ENCODE data around the gene SH3GL1.

The SH3GL1 gene

DNA sequence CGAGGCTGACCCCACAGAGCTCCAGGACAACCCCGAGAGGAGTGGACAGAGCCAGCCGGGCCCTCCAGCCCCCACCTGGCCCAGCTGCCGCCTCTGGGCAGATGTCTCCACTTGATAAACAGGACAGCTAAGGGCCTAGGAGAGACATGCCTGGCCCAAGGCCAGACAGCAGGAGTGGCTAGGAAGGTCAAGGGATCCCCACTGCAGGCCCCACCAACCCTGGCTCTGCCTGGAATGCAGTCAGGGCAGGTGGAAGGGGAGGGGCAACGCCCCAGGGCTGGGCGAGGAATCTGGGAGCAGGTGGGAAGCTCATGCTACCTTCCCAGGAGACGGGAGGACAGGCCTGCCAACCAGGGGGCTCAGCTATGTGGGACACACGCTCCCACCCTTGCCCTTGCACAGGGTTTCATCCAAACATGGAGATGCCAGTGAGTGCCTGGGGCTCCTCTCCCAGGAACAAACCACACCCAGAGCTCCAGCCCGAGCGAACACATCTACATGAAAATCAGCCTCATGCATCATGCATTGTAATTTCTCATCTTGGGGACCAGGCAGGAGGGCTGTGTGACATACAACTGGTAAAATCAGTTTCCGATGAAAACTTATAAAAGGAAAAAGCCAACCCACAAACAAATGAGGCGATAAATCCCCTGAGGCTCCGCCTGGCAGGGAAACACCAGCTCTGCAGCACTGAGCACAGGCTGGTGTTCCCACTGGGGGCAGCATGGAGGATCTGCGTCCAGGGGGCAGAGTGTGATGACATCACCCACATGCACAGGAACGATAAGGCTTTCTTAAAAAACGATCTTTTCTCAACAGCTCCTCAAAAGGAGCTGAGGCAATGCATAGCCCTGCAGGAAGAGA is 25.0 kb downstream of the SH3GL1 start:
- no peak for DNase-seq

DNA sequence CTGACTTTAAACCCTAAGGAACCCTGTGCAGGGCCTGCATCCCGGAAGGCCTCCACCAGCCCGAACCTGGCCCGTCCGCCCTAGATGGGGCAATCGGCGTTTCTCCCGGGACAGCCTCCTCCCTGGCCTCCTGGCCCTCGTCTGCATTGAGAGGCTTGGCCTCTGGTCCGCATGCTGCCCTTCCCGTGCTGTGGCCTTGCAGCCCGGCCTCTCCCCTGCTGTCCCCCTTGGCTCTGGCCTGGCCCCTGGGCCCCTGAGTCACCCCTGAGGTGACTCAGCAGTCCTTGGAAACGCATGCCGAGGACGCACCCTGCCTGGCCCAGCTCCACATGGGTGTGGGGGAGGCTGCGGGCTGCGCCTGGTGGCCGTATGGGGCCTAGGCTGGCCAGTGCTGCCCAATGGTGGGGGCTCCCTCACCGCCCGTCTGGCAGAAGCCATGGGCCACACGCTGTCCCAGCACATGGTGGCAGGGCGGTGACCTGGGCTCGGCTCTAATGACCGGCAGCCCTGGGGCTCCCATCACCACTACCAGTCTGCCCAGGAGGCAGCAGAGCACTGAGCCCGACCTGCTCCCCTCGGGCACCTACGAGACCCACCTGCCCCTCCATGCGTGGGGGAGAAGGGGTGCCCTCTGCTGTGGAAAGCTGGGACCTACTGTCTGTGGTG is 25.7 kb downstream of the SH3GL1 start:
- no peak for DNase-seq

DNA sequence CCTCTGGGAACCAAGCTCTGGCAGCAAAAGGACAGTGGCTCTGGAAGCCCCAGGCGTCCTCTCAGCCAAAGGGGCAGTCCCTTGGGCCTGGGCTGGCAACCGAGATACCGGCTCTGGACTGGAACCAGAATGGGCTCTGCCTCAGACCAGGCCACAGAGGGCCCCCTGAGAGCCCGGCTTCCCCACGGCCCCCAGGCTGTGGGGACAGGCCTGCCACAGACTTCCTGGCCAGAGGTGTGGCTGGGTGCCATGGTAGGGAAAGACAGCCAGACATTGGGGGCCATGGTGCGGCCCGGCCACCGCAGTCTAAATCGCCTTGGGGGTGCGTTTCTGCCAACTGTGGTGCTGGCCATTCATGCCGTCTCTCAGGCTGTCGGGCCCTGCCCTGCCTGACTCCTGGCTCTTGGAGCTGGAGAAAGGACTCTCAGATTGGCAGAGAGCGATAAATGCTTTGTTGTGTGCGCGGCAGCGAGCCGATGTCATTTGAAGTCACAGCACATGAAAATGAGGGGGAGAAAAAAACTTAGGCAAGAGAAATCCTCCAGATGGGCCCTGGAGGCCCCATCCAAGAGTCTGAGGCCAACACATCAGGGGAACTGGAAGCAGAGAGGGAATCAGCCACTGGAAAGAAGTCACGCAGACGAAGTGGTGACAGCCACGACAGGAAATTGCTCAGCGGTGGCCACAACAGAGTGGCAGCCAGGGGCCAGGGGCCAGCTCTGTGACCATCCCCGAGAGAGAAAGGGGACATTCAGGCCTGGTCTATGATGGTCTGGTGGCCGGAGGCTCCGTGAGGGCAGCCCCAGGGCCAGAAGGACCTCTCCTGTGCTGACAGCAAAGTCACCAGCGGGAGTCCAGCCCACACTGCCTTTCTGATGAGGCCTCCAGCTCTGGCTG is 26.5 kb downstream of the SH3GL1 start:
- no peak for DNase-seq

DNA sequence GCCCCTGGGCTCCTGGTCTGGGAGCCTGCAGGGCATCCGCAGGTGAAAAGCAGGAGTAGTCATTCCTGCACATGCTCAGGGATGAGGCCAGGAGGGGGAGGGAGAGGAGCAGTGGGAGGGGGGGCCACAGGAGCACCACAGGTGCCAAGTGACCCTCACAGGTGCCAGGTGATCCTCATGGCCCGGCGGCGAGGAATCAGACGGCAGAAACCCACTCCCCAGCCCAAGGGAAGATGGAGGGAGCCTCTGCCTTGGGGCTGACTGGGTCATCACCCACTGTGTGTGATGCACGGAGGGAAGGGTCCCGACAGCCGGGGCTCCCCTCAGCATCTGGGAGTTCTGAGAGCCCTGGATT is 27.4 kb downstream of the SH3GL1 start:
- no peak for DNase-seq

DNA sequence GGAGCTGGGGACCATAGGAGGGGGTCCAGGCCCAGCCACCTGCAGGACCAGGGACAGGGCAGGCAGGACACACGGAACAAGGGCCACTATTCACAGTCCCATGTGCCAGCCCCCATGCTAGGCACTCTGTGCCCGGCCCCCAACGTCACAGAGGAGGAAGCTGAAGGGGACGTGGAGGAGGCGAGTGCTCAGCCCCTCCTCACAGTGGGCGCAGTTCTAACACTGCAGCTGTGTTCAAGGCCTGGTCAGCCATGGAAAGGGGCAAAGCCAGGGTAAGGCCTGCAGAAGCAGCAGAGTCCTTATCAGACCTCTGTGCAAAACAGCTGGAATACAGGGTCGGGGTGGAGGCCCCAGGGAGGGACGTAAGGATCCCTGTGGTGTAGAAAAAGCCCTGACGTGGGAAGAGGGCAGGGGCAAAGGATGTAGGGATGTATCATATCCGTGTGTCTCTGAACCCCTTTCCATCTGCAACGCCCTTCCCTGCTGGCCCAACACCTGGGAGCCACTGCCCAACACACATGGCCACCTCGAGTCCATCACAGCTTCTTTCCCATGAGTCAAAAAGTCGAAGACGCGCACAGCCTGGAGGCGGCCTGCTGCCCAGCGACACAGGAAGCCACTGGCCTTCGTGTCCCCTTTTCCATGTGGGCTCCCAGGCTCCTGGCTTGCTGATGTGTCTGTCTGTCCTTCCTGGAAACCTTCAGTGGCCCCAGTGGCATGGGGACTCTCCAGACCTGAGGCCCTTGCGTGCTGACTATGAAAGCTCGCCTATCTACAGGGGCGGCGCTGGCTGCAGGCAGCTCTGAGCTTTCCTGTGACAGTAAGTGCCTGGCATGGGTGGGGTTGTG is 28.0 kb downstream of the SH3GL1 start:
- DNase-seq: no peak

DNA sequence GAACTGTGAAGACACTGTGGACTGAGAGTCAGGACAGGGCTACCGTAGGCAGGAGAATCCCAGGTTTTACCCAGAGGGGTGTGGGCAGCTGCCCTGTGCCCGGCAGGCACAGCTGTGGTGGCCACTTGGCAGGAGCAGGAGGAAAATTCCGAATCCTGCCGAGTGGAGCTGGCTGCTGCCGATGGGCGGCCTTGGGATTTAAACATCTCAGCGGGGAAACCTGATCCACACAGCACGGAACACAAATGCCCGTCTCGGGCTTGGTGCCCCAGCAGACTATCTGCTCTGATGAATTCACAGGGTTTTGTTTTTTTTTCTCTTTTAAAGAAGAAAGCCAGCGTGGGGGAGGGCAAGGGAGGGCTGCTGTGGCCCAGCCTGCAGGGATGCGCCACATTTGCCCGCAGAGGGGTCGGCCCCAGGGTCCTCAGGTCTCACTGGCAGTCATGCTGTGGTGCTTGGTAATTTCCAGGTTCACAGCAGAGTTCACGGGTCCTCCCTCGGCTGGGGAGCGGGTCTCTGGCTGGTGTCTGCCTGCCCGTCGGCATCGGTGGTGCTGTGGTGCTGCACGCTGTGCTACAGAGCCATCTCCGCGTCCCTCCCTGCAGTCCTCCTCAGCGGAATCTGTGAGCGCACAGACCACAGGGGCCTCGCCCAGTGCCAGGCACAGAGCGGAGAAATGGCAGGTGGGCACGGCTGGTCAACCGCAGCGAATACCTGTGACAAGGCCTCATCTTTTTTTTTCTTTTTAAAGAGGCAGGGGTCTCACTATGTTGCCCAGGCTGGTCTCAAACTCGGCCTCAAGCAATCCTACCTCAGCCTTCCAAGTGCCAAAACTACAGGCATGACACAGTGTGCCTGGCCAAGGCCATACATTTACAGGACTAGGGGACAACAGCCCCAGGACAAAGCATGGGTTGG is 28.8 kb downstream of the SH3GL1 start:
- no peak for DNase-seq

DNA sequence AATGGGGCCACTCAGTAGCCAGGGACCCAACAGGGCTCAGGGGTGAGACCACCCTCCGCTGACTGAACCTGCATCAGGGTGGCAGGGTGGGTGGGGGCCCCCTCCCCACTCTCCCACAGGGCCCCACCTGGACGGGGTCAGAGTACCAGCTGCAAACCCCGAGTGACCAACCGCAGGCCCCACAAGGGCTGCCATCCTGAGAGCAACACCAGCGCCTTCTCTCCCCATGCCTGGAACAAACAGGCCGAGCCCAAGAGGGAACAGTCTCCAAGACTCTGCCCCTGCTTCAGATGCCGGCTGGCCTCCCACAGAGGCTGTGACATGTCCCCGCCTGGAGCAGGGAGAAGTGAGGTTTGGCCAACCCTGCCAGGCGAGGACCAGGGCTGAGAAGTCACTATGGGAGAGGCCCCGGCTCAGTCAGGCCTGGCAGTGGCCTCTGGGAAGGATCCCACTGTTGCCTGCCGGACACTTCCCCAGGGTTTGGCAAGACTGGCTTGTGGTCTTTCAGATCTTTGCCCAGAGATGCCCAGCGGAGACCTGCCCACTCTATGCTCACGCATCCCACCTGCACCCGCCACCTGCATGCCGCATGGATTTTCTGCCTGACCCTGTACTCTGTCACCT is 29.8 kb downstream of the SH3GL1 start:
- DNase-seq: no peak

DNA sequence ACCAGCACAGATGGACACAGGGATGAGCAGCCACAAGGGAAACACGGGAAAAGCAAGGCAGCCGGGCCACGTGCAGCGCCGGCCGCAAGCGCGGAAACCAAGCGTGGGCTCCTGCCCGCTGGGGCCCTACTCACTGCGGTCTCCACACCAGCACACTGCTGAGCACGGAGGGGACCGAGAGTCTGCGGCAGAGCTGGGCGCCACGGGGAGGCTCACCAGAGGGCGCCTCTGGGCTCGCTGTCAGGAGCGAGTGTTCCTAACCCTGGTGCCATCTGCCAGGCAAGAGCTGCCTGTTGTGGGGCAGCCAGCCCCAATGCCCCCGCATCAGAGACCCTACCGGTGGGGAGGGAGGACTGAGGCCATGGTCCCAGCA is 30.5 kb downstream of the SH3GL1 start:
- DNase-seq: peak; percentile 80

DNA sequence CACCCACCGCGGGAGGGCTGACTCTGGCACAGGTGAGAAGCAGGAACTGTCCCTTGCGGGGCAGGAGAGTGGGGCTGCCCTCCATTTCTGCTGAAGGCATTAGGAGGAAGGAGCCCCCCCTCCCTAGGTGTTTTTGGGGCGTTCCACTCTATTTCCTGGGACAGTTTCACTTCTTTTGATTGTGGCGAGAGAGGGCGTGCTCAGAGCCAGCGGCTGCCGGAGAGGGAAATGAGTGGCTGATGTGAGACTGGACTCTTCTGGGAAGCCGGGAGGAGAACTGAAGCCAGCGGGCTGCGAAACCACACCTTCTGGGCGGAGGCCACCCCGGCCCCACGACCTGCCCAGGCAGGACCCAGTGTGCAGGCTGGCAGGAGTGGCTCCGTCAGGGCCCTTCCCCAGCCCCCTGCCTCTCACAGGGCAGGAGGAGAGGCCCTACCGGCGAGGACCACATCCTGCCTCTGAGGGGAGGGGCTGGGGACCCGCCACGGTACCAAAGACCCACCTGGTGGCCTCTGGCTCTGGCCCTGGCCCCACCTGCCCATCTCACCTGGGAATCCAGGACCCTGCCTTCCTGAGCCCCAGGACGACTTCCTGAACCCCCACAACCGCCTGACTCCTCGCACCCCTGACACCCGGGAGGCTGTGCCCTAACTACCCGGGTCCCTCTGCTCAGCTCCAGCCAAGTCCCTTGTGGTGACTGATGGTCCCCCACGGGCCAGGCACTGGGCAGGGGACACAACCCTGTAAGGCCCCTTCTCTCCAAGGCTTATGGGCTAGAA is 31.0 kb downstream of the SH3GL1 start:
- peak; percentile 83 for DNase-seq

DNA sequence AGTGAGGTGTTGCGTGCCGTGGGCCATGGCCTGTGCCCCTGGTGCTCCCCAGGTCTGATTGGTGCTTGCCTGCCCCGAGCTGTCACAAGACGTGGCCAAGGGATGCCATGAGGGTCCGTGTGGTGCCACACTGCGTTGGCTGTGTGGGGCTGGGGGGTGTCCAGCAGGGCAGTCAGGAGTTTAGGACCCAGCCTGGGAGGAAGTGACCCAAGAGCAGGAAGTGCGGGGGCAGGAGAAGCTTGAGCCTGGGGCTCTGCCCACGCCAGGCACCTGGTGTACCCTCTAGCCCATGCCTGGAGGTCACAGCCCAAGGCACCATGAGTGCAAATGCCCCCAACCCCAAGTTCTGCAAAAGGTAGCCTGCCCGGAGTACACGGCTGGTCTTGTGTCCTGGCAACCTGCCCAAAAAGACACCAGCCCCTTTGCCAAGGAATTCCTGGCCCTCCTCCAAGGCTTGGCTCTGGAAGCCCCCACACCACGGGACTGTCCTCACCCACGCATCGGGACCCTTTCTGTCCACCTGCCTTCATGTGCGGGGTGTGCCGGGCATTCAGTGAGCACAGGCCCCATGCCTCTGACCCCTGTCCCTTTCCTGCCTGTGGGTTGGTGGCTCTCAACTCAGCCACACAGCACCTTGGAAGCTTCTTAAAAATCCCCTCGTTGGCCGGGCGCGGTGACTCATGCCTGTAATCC is 32.1 kb downstream of the SH3GL1 start:
- DNase-seq: no peak

DNA sequence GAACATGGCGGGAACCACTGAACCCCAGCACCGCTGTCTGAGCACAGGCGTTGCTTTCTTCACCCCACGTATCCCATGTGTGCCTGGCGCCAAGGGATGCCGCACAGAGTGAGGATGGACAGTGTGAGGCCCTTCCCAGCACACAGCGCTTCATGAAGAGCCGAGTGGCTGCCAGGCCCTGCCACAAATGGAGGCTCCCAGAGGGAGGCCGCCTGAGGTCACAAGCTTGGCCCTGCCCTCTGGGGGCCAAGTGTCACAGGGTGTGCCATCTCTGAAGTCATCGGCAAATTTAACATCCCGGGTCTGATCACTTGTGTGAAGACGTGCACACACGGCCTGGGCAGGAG is 32.6 kb downstream of the SH3GL1 start:
- no peak for DNase-seq

DNA sequence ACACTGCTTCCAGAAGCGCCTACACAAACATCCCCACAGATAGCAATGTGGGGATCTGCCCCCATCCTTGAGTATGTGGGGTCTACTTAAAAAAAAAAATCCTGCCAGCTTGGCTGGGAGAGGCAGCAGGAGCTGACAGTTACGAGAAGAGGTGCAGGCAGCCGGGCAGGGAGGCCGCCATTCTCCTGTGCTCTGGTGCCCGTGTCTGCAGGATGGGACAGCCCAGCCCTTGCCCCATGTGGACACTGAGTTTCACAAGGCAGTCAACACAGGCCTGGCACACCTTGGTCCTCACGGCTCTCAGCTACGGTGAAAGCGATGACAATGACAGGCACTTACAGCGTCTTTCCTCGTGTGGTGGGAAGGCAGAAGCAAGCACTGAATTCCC is 33.0 kb downstream of the SH3GL1 start:
- no peak for DNase-seq

DNA sequence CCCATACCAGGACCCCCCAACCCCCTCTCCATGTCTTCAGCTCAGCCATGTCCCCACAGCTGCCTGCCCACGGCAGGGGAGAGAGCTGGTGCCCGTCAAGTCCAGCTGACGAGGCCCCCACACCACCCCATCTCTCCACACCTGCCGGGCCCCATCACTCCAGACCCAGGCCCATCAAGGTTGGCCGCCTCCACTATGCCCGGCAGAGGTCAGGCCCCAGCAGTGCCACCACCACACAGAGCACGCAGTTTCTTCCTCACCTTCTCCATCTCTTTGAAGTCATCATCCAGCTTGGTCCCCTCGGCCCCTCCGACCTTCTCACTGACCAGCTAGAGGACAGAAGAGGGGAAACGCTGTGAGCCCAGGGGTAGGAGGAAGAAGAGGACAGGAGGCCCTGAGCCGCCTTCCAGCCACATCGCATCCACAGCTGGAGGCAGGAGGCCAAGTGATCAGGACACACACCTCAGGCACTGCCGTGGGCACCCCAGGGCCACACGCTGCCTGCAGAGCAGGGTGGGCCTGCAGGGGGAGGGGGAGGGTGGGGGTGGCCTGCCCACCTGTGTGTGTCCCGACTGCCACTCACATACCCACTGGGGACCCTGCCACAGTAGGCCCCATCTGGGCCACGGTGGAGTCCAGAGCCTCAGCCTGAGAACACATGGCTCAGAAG is 33.5 kb downstream of the SH3GL1 start:
- no peak for DNase-seq

DNA sequence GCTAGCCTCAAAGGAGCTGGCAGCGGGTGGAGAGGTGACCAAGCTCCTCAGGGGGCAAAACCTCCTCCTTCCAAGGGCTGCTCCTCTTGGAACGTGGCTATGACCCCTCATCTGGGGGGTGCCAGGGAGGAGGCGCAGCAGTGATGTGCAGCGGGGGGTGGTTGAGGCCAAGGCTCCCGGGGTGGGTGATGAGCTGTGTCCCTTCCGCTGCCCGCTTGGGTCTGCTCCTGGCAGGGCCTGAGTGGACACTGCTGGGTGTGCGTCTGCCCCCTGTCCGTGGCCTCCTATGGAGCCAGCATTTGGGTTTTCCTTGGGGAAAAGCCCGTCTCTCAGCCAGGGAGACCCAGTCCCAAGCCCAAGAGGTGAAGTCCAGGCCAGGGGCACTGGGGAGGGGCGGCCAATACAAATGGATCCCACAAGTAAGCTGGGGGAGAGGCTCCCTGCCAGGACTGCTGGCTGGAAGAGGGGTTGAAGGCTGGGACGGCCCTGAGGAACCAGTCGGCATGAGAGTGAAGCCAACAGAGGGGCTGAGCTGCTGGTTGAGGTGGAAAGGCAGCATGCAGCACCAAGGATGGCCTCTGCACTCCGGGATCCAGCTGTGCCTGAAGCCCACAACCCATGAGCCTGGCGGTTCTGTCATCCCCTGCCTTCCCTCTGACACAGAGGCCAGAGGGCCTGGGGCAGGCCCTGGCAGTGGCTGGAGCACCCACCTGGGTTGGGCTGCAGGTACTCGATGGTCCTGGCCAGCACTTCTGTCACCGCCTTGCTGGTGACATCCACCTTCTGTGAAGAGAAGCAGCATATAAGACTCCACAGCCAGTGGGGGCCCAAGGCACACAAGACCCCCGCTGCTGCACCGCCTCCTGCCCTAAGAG is 34.3 kb downstream of the SH3GL1 start:
- DNase-seq: no peak

DNA sequence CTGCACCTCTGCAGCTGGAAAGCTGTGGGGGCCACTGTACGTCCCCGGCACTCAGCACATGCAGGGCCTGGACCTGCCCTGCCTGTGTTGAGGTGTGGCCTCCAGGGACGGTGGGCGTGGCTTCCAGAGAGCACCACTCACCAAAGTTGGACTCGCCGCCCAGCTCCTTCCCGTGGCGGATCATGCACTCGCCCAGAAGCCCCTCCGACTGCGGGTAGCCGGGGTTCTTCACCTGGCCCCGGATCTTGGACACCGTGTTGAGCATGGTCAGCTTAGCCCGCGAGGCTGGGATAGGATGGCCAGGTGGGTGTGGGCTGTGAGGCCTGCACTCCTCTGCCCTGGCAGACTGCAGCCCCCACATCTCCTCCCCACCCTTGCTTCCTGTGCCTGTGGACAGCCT is 35.0 kb downstream of the SH3GL1 start:
- no peak for DNase-seq

DNA sequence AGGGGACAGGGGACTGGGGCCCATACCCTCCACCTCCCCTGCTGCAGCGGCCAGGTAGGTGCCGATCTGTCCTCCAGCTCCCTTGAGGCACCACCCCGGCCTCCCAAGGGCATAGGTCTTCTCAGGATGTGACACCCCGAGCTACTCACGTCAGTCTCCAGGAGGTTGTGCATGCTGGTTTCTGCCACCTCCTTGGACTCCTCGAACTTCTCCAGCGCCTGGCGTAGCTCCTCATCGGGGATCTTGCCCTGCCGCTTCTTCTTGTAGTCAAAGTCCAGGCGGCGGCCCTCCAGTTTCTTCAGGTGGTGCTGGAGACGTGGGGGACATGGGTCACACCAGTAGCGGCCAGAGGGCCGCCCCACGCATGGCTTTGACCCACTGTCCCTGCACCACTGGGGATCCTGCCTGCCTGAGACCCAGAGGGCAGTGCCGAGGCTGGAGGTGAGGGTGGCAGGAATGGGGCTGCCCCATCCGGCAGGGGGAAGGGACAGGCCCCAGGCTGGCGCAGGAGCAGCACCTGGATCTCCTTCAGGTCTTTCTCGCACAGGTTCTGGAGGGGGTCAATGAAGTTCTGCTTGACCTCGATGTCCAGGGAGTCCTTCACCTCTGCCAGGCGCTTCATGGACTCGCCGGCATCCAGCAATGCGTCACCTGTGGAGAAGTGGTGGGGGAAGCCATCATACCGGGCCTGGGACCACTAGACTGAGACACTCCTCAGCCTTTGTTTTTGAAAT is 36.6 kb downstream of the SH3GL1 start:
- no peak for DNase-seq

DNA sequence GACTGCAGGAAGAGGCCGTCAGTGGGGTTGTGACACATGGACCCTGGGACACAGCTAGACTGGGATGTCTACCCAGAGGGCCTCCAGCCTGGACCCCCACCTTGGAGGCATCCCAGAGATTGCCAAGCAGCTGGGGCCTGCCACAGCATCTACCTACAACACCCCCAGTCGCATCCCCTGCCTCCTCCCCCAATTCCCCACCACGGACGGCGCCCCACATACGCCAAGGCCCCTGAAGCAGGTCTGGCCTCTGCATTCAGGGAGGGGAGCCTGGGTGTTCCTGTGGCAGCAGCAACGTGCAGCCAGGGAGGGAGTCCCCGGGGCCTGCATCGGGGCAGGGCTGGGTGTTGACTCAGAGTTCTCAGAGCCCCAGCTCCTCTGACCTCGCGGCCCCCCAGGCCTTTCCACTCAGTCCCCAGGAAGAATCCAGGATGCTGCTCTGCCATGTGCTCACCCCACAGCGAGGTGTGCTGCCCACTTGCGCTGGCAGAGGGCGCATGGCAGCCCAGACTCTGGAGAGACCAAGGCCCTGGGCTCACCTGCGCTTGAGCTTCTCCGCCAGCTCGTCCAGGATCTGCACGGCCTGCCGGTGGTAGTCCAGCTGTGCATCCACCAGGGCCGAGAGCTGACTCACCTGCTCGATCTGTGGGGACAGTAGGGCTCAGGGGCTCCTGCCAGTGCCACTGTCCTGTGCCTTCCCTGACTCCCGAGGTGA is 37.4 kb downstream of the SH3GL1 start:
- DNase-seq: no peak
